IMR-90 (cell line): ENCODE data around the gene NOVA2. TPM values are rescaled to one million over a fixed set of nuclear protein-coding genes. Genes with fewer than 3 reads are reported as not detected.

Experiments
- ATAC-seq: fragments of 200-7000 bp; cut with Tn5 transposase; 2 replicates; pipeline ENCODE4 v1.9.1; 2020; ENCODE audit warnings: low read depth, mild to moderate bottlenecking, moderate library complexity
- BruUV-seq: library from RNA; stranded (reverse); fragments of 400-500 nt; replicated peaks from 2 replicates; lab custom pipeline; 2021; lab: Mats Ljungman, UMichigan
- CTCF ChIA-PET: fragments of 300-600 bp; formaldehyde crosslinking; extraction: SDS; loops from one replicate; lab custom pipeline; 2021; ENCODE audit warnings: antibody characterized with exemption; lab: Yijun Ruan, JAX
- POLR2A ChIA-PET: fragments of 300-600 bp; sonication (Branson Sonifier 250); formaldehyde crosslinking; loops from one replicate; lab custom pipeline; 2022; ENCODE audit warnings: antibody characterized with exemption; ENCODE audit not compliant: unreplicated experiment; lab: Charles Lee
- DNase-seq: peaks from one replicate; pipeline ENCODE4 v3.0.0; 2013
- H2AFZ ChIP-seq: replicated peaks from 2 replicates; pipeline ENCODE3; 2013; ENCODE audit warnings: low read length, mild to moderate bottlenecking; ENCODE audit not compliant: poor library complexity
- H2AK5ac ChIP-seq: 2 replicates; pipeline ENCODE4 v1.6.1; 2013; ENCODE audit warnings: low read depth, low read length, inconsistent platforms
- H2AK9ac ChIP-seq: replicated peaks from 2 replicates; pipeline ENCODE3; 2013; ENCODE audit warnings: mild to moderate bottlenecking, low read depth, low read length, moderate library complexity; ENCODE audit not compliant: poor library complexity
- H2BK120ac ChIP-seq: 2 replicates; pipeline ENCODE4 v1.6.1; 2013; ENCODE audit warnings: low read depth, low read length, inconsistent platforms
- H2BK15ac ChIP-seq: 3 replicates; pipeline ENCODE4 v1.6.1; 2013; ENCODE audit warnings: low read depth, low read length, inconsistent platforms
- H2BK20ac ChIP-seq: 2 replicates; pipeline ENCODE4 v1.6.1; 2013; ENCODE audit warnings: low read depth, mild to moderate bottlenecking, inconsistent platforms, low read length, moderate library complexity
- H2BK5ac ChIP-seq: 2 replicates; pipeline ENCODE4 v1.6.1; 2013; ENCODE audit warnings: mild to moderate bottlenecking, low read depth, low read length, inconsistent platforms; ENCODE audit not compliant: poor library complexity, severe bottlenecking
- H3K14ac ChIP-seq: replicated peaks from 2 replicates; pipeline ENCODE4 v1.6.1; 2013; ENCODE audit warnings: low read depth, low read length, inconsistent platforms
- H3K18ac ChIP-seq: 2 replicates; pipeline ENCODE4 v1.6.1; 2013; ENCODE audit warnings: low read depth, low read length, control low read depth
- H3K23ac ChIP-seq: 2 replicates; pipeline ENCODE4 v1.6.1; 2013; ENCODE audit warnings: low read depth, low read length, inconsistent platforms
- H3K27ac ChIP-seq: 2 replicates; pipeline ENCODE4 v1.5.1; 2013; ENCODE audit warnings: mild to moderate bottlenecking, control low read depth, low read length; ENCODE audit not compliant: insufficient read depth
- H3K27me3 ChIP-seq: 2 replicates; pipeline ENCODE4 v1.6.1; 2013; ENCODE audit warnings: low read length; ENCODE audit not compliant: control insufficient read depth, insufficient read depth
- H3K36me3 ChIP-seq: 2 replicates; pipeline ENCODE4 v1.6.1; 2013; ENCODE audit warnings: low read length, mixed read lengths; ENCODE audit not compliant: control insufficient read depth, insufficient read depth
- H3K4ac ChIP-seq: 2 replicates; pipeline ENCODE4 v1.6.1; 2013; ENCODE audit warnings: low read depth, low read length, inconsistent platforms
- H3K4me1 ChIP-seq: 2 replicates; pipeline ENCODE4 v1.6.1; 2013; ENCODE audit warnings: low read length, mixed read lengths; ENCODE audit not compliant: control insufficient read depth, insufficient read depth
- H3K4me2 ChIP-seq: 2 replicates; pipeline ENCODE4 v1.6.1; 2013; ENCODE audit warnings: low read depth, mild to moderate bottlenecking, control low read depth, low read length, moderate library complexity
- H3K4me3 ChIP-seq: 2 replicates; pipeline ENCODE4 v1.5.1; 2013; ENCODE audit warnings: low read depth, mild to moderate bottlenecking, control low read depth, low read length, moderate library complexity; ENCODE audit not compliant: insufficient read depth
- H3K56ac ChIP-seq: 2 replicates; pipeline ENCODE4 v1.6.1; 2013; ENCODE audit warnings: low read length, inconsistent platforms; ENCODE audit not compliant: insufficient read depth; ENCODE audit errors: extremely low read depth
- H3K79me1 ChIP-seq, 2 experiments: 2 replicates each; pipeline ENCODE4 v1.6.1; 2013; ENCODE audit warnings: low read length in 2 of 2, inconsistent platforms in 1 of 2, low read depth in 1 of 2
- H3K9ac ChIP-seq: 2 replicates; pipeline ENCODE4 v1.6.1; 2013; ENCODE audit warnings: low read depth, low read length, control low read depth
- H3K9me1 ChIP-seq: 2 replicates; pipeline ENCODE4 v1.6.1; 2013; ENCODE audit warnings: low read length, inconsistent platforms; ENCODE audit not compliant: insufficient read depth
- H3K9me3 ChIP-seq: 2 replicates; pipeline ENCODE4 v1.6.1; 2013; ENCODE audit warnings: low read length; ENCODE audit not compliant: control insufficient read depth, insufficient read depth
- H4K20me1 ChIP-seq: 2 replicates; pipeline ENCODE4 v1.6.1; 2013; ENCODE audit warnings: low read length, inconsistent platforms; ENCODE audit not compliant: insufficient read depth
- H4K5ac ChIP-seq: 2 replicates; pipeline ENCODE4 v1.6.1; 2013; ENCODE audit warnings: mild to moderate bottlenecking, low read depth, low read length, control low read depth
- H4K8ac ChIP-seq, 2 experiments: 2 replicates each; pipeline ENCODE4 v1.6.1; 2013; ENCODE audit warnings: low read depth in 2 of 2, low read length in 2 of 2, control low read depth in 1 of 2, inconsistent platforms in 1 of 2
- H4K91ac ChIP-seq: 2 replicates; pipeline ENCODE4 v1.6.1; 2013; ENCODE audit warnings: low read depth, low read length, inconsistent platforms; ENCODE audit not compliant: insufficient read depth
- FOS ChIP-seq: fragments of 150-350 bp; IDR thresholded peaks from 2 replicates; pipeline ENCODE4 v1.6.1; 2016; ENCODE audit warnings: low read depth, low read length
- MAZ ChIP-seq: IDR thresholded peaks from 2 replicates; pipeline ENCODE4 v1.6.1; 2012; ENCODE audit warnings: low read depth, mild to moderate bottlenecking, low read length, improper control_type of control experiment, moderate library complexity, borderline replicate concordance
- NFE2L2 ChIP-seq: fragments of 150-350 bp; IDR thresholded peaks from 2 replicates; pipeline ENCODE4 v1.6.1; 2016; ENCODE audit warnings: low read depth, mild to moderate bottlenecking, low read length
- POLR2A ChIP-seq: IDR thresholded peaks from 2 replicates; pipeline ENCODE4 v1.6.1; 2012; ENCODE audit warnings: mild to moderate bottlenecking, low read depth, low read length
- RAD21 ChIP-seq: IDR thresholded peaks from 2 replicates; pipeline ENCODE4 v1.6.1; 2012; ENCODE audit warnings: low read length, improper control_type of control experiment
- RFX5 ChIP-seq: IDR thresholded peaks from 2 replicates; pipeline ENCODE4 v1.8.0; 2012; ENCODE audit warnings: low read depth, mild to moderate bottlenecking, low read length, moderate library complexity
- WGBS, 2 experiments: methylation state at CpG; one replicate each; pipeline versions ENCODE4 v1.1.5 to v1.1.7; 2013; ENCODE audit warnings: missing lambda C conversion rate in 2 of 2; ENCODE audit not compliant: insufficient read length in 1 of 2; ENCODE audit errors: extremely low coverage in 2 of 2; 5-methylcytosine and 5-hydroxymethylcytosine counted together
- dilution Hi-C: fragments of 300-500 bp; cut with HindIII; formaldehyde crosslinking; loops from one replicate; pipeline ENCODE4 v1.14.3; 2018; ENCODE audit warnings: low sequenced_read_pairs; ENCODE audit not compliant: unreplicated experiment
- in situ Hi-C: fragments of 300-500 bp; cut with MboI; formaldehyde crosslinking; loops from 3 replicates; pipeline ENCODE4 v1.14.3; 2019; ENCODE audit warnings: low sequenced_read_pairs, inconsistent platforms, mixed read lengths
- intact Hi-C: fragments of 100-400 bp; cut with micrococcal nuclease; formaldehyde crosslinking; loops from 2 replicates; pipeline ENCODE4 v1.10.0; 2022
- polyA plus RNA-seq, 3 experiments: library from polyadenylated mRNA; depleted of rRNA; stranded (reverse); fragments of >200 nt; gene quantifications; 2 replicates each; pipeline ENCODE4 v1.2.3, GENCODE V29; 2012; ENCODE audit warnings: low replicate concordance in 1 of 3
- total RNA-seq: library from RNA; depleted of rRNA; stranded (reverse); fragments of >200 nt; gene quantifications from 2 replicates; pipeline ENCODE4 v1.2.3, GENCODE V29; 2012
- TF ChIP-seq, protein P1 (sequence below): conservative IDR thresholded peaks from 2 replicates; pipeline ENCODE4 v1.5.1; 2012; ENCODE audit warnings: mild to moderate bottlenecking, low read depth, low read length, improper control_type of control experiment

NOVA2 gene
- total and polyA plus RNA-seq, 2 of the 4 experiments (the other 2 are of a cell fraction): 0.03 TPM; not detected in 1

DNA sequence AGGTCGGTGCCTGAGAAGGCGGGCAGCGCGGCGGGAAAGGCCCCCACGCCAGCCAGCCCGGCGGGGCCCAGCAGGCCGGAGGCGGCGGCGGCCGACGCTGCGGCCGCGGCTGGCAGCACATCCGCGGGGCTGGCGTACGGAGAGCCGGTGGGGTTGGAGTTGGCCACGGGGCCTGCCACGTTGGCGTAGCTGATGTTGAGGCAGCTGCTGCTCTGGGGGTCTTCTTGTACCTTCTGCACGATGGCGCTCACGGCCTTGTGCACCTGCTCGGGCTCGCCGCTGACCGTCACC is 33.2 kb downstream of the NOVA2 start:
- H3K36me3 ChIP-seq: no peaks in the 10 kb centered on the region
- DNase-seq (no peak), ATAC-seq (no peak)
- TF ChIP-seq POLR2A: no peak
- TF ChIP-seq MAZ: no peak
- TF ChIP-seq RAD21: no peak
- TF ChIP-seq NFE2L2: no peak
- TF ChIP-seq RFX5: no peak
- TF ChIP-seq FOS: no peak
- TF ChIP-seq, protein P1, sequence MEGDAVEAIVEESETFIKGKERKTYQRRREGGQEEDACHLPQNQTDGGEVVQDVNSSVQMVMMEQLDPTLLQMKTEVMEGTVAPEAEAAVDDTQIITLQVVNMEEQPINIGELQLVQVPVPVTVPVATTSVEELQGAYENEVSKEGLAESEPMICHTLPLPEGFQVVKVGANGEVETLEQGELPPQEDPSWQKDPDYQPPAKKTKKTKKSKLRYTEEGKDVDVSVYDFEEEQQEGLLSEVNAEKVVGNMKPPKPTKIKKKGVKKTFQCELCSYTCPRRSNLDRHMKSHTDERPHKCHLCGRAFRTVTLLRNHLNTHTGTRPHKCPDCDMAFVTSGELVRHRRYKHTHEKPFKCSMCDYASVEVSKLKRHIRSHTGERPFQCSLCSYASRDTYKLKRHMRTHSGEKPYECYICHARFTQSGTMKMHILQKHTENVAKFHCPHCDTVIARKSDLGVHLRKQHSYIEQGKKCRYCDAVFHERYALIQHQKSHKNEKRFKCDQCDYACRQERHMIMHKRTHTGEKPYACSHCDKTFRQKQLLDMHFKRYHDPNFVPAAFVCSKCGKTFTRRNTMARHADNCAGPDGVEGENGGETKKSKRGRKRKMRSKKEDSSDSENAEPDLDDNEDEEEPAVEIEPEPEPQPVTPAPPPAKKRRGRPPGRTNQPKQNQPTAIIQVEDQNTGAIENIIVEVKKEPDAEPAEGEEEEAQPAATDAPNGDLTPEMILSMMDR: no peak
- no peaks in the 10 kb centered on the region for H3K9me1 ChIP-seq
- in situ Hi-C loops: no loop called here
- H2BK5ac ChIP-seq: no peak overlapping the region
- H3K79me1 ChIP-seq: no peaks in the 10 kb centered on the region
- H2AK5ac ChIP-seq: no peak overlapping the region
- H3K27me3 ChIP-seq: peaks cover 53% of the 10 kb centered on the region
- peak overlapping the region; percentile 68 for H2AFZ ChIP-seq
- no peaks in the 10 kb centered on the region; the same call in none of the 2 replicates for H3K9me3 ChIP-seq
- CTCF ChIA-PET: interaction anchor here (0.6 kb wide), 1 partner anchor 9 kb away, joined by 3 read pairs; no protein-coding TSS in a partner anchor
- no peak overlapping the region for H3K9ac ChIP-seq
- no peak overlapping the region for H2BK120ac ChIP-seq
- POLR2A ChIA-PET: no interaction called here
- H3K56ac ChIP-seq: no peak overlapping the region
- no peak overlapping the region for H3K27ac ChIP-seq
- no peak overlapping the region for H2BK20ac ChIP-seq
- no peak overlapping the region for H2AK9ac ChIP-seq
- intact Hi-C loops: no loop called here
- no peak overlapping the region for H4K8ac ChIP-seq
- no peak overlapping the region for H3K23ac ChIP-seq
- H2BK15ac ChIP-seq: no peak overlapping the region
- dilution Hi-C loops: no loop called here
- H4K5ac ChIP-seq: no peak overlapping the region
- no TSS peak for BruUV-seq
- no peak overlapping the region for H3K14ac ChIP-seq
- H4K91ac ChIP-seq: no peak overlapping the region
- no peak overlapping the region for H3K18ac ChIP-seq
- WGBS, 2 experiments: 74% methylated on average over 10 of the region's 32 CpGs; no CpG with 5 or more reads in 1 of the 2 experiments
- no peak overlapping the region for H3K4ac ChIP-seq
- H3K4me3 ChIP-seq: no peak overlapping the region
- H3K4me2 ChIP-seq: no peak overlapping the region
- no peaks in the 10 kb centered on the region for H4K20me1 ChIP-seq
- H3K4me1 ChIP-seq: no peaks in the 10 kb centered on the region
